AG04450 (cell line): ENCODE data around the gene MGME1. TPM values are rescaled to one million over a fixed set of nuclear protein-coding genes. Genes with fewer than 3 reads are reported as not detected.

ENCODE experiments used
- CTCF ChIA-PET: fragments of 300-600, 350-600 bp; formaldehyde crosslinking; extraction: SDS; loops from one replicate; lab custom pipeline; 2022; ENCODE audit warnings: antibody characterized with exemption, inconsistent platforms; lab: Charles Lee
- POLR2A ChIA-PET: fragments of 350-600 bp; formaldehyde crosslinking; extraction: SDS; loops from one replicate; lab custom pipeline; 2021; ENCODE audit warnings: antibody characterized with exemption, inconsistent platforms; lab: Yijun Ruan, JAX
- DNase-seq: peaks from one replicate; pipeline ENCODE4 v3.0.0-alpha.2; 2011; ENCODE audit warnings: low read depth, low spot score
- H3K27ac ChIP-seq: one replicate; pipeline ENCODE4 v1.5.1; 2012; ENCODE audit warnings: low read depth, low read length, control low read depth
- H3K27me3 ChIP-seq: one replicate; pipeline ENCODE4 v1.6.0; 2012; ENCODE audit warnings: low read length; ENCODE audit not compliant: control insufficient read depth, insufficient read depth
- H3K4me3 ChIP-seq: 2 replicates; pipeline ENCODE4 v1.5.1; 2011; ENCODE audit warnings: mild to moderate bottlenecking, low read depth, low read length, control low read depth
- H3K9me3 ChIP-seq: 2 replicates; pipeline ENCODE4 v1.5.1; 2012; ENCODE audit warnings: low read length; ENCODE audit not compliant: control insufficient read depth, insufficient read depth
- CTCF ChIP-seq: IDR thresholded peaks from 2 replicates; pipeline ENCODE4 v1.5.1; 2011; ENCODE audit warnings: low read depth, low read length, control low read depth, inconsistent platforms
- polyA plus RNA-seq: library from polyadenylated mRNA; depleted of rRNA; stranded (reverse); fragments of >200 nt; gene quantifications from 2 replicates; pipeline ENCODE4 v1.2.3, GENCODE V29; 2011

The MGME1 gene
- polyA plus RNA-seq, 1 experiment, result 13.5 TPM

- POLR2A ChIA-PET, result interaction anchor here (0.6 kb wide), 1 partner anchor 1588 kb away, joined by 4 read pairs; no protein-coding TSS in a partner anchor
Measured at GRCh38 chr20:17964073-17964472, 4.7 kb upstream of the MGME1 start.

GRCh38 chr20:17964632-17965031 is 4.2 kb upstream of the MGME1 start:
- no peaks in the 10 kb centered on the region for H3K27me3 ChIP-seq
- ChIA-PET POLR2A (no interaction called here), CTCF (interaction anchor here (0.6 to 3.8 kb wide), 3 partner anchors 27 to 460 kb away, joined by 4 to 16 read pairs (median 6); no protein-coding TSS in a partner anchor)
- peaks cover 4% of the 10 kb centered on the region; the same call in 1 of the 2 replicates for H3K9me3 ChIP-seq
- no peak for DNase-seq
- H3K27ac ChIP-seq, result no peak overlapping the region
- no peak for TF ChIP-seq CTCF
- peak overlapping the region; percentile 12 for H3K4me3 ChIP-seq

More at GRCh38 chr20:17964073-17964472, 4.7 kb upstream of the MGME1 start:
- no peak for TF ChIP-seq CTCF
- Histone ChIP-seq H3K27ac (no peak overlapping the region), H3K4me3 (no peak overlapping the region), H3K27me3 (no peaks in the 10 kb centered on the region), H3K9me3 (peaks cover 2% of the 10 kb centered on the region; the same call in 1 of the 2 replicates)
- no peak for DNase-seq
- CTCF ChIA-PET, result interaction anchor here (0.9 to 3.8 kb wide), 2 partner anchors 26 to 460 kb away, joined by 4 to 16 read pairs; no protein-coding TSS in a partner anchor

- Histone ChIP-seq H3K27me3 (no peaks in the 10 kb centered on the region), H3K27ac (peak overlapping the region; percentile 11), H3K9me3 (peaks cover 4% of the 10 kb centered on the region; the same call in 1 of the 2 replicates), H3K4me3 (peak overlapping the region; percentile 96)
- CTCF ChIA-PET, result interaction anchor here (0.6 to 3.8 kb wide), 4 partner anchors 27 to 461 kb away, joined by 4 to 16 read pairs (median 6); no protein-coding TSS in a partner anchor
- TF ChIP-seq CTCF, result no peak
- POLR2A ChIA-PET, result interaction anchor here (0.6 to 1.0 kb wide), 2 partner anchors 141 to 283 kb away, joined by 3 to 5 read pairs; partner anchors contain the start of gene RRBP1
- no peak for DNase-seq
Measured at GRCh38 chr20:17965042-17965697, 3.6 kb upstream of the MGME1 start.

- POLR2A ChIA-PET, result interaction anchor here (0.7 to 1.0 kb wide), 2 partner anchors 9 to 303 kb away, joined by 3 to 7 read pairs; no protein-coding TSS in a partner anchor
- Histone ChIP-seq H3K27me3 (no peaks in the 10 kb centered on the region), H3K9me3 (peaks cover 4% of the 10 kb centered on the region; the same call in 1 of the 2 replicates), H3K27ac (peak overlapping the region; percentile 34), H3K4me3 (peak overlapping the region; percentile 96)
- no peak for DNase-seq
- peak; percentile 34; the same call in 1 of the 2 replicates for TF ChIP-seq CTCF
- CTCF ChIA-PET, result interaction anchor here (0.7 to 1.2 kb wide), 6 partner anchors 8 to 372 kb away, joined by 3 to 8 read pairs (median 4); no protein-coding TSS in a partner anchor
Measured at GRCh38 chr20:17966432-17967310, 2.1 kb upstream of the MGME1 start.
